Measurements from ENCODE around the gene KRTAP10-1.

The KRTAP10-1 gene

GRCh38 chr21:44518686-44519085 is 21.3 kb downstream of the KRTAP10-1 start:
- ChIA-PET POLR2A (no interaction called here), CTCF (interaction anchor here (1.4 to 2.9 kb wide), 2 partner anchors 8 to 275 kb away, joined by 6 to 11 read pairs; no protein-coding TSS in a partner anchor)

GRCh38 chr21:44517175-44517899 is 22.7 kb downstream of the KRTAP10-1 start:
- DNase-seq (ENCODE audit: extremely low spot score): no peak
- CTCF ChIA-PET: interaction anchor here (0.9 to 1.4 kb wide), 2 partner anchors 66 to 276 kb away, joined by 3 to 6 read pairs; no protein-coding TSS in a partner anchor
- POLR2A ChIA-PET: no interaction called here
- TF ChIP-seq CTCF (IDR thresholded peaks at IDR 0.05; ENCODE audit: control extremely low read depth, extremely low read depth, low read depth, missing control alignments): no peak

More at GRCh38 chr21:44518686-44519085, 21.3 kb downstream of the KRTAP10-1 start:
- no peak for TF ChIP-seq CTCF (IDR thresholded peaks at IDR 0.05; ENCODE audit: control extremely low read depth, extremely low read depth, low read depth, missing control alignments)
- DNase-seq (ENCODE audit: extremely low spot score): no peak

- no peak for DNase-seq (ENCODE audit: extremely low spot score)
- POLR2A ChIA-PET: no interaction called here
- CTCF ChIA-PET: interaction anchor here (0.9 kb wide), 1 partner anchor 65 kb away, joined by 3 read pairs; no protein-coding TSS in a partner anchor
- no peak for TF ChIP-seq CTCF (IDR thresholded peaks at IDR 0.05; ENCODE audit: control extremely low read depth, extremely low read depth, low read depth, missing control alignments)
These were observed 23.2 kb downstream of the KRTAP10-1 start for GRCh38 chr21:44516828-44517174.

- TF ChIP-seq CTCF (IDR thresholded peaks at IDR 0.05; ENCODE audit: control extremely low read depth, extremely low read depth, low read depth, missing control alignments): no peak
- POLR2A ChIA-PET: no interaction called here
- DNase-seq (ENCODE audit: extremely low spot score): no peak
- CTCF ChIA-PET: interaction anchor here (1.0 kb wide), 1 partner anchor 277 kb away, joined by 5 read pairs; no protein-coding TSS in a partner anchor
These were observed 23.7 kb downstream of the KRTAP10-1 start for GRCh38 chr21:44516342-44516741.

GRCh38 chr21:44515359-44516165 is 24.4 kb downstream of the KRTAP10-1 start:
- TF ChIP-seq CTCF (IDR thresholded peaks at IDR 0.05; ENCODE audit: control extremely low read depth, extremely low read depth, low read depth, missing control alignments): no peak
- ChIA-PET CTCF (interaction anchor here (1.0 to 7.3 kb wide), 2 partner anchors 278 kb away, joined by 5 to 67 read pairs; no protein-coding TSS in a partner anchor), POLR2A (no interaction called here)
- no peak for DNase-seq (ENCODE audit: extremely low spot score)

GRCh38 chr21:44514746-44515358 is 25.1 kb downstream of the KRTAP10-1 start:
- TF ChIP-seq CTCF (IDR thresholded peaks at IDR 0.05; ENCODE audit: control extremely low read depth, extremely low read depth, low read depth, missing control alignments): no peak
- POLR2A ChIA-PET: no interaction called here
- CTCF ChIA-PET: interaction anchor here (7.3 kb wide), 1 partner anchor 279 kb away, joined by 67 read pairs; no protein-coding TSS in a partner anchor
- no peak for DNase-seq (ENCODE audit: extremely low spot score)

Data from GM10248 (cell line).